ENCODE results near the gene UQCRHL.

The UQCRHL gene

GRCh38 chr1:15825800-15826199 is 18.4 kb upstream of the UQCRHL start:
- no peak for TF ChIP-seq SIN3A (IDR thresholded peaks at IDR 0.05; ENCODE audit: borderline replicate concordance, insufficient read depth, low read length)
- TF ChIP-seq FOXP2 (optimal IDR thresholded peaks at IDR 0.05; ENCODE audit: borderline replicate concordance, extremely low read depth, extremely low read length, insufficient read depth), result no peak
- no peak for TF ChIP-seq REST (IDR thresholded peaks at IDR 0.05; ENCODE audit: insufficient read depth in 1 of 2, low read depth in 2 of 2, low read length in 2 of 2)
- TF ChIP-seq TAF1 (IDR thresholded peaks at IDR 0.05; ENCODE audit: borderline replicate concordance, insufficient read depth, low read length), result no peak
- no peak for TF ChIP-seq POLR2AphosphoS5 (IDR thresholded peaks at IDR 0.05; ENCODE audit: low read depth, low read length)

- no peak for TF ChIP-seq SIN3A (IDR thresholded peaks at IDR 0.05; ENCODE audit: borderline replicate concordance, insufficient read depth, low read length)
- no peak for TF ChIP-seq TAF1 (IDR thresholded peaks at IDR 0.05; ENCODE audit: borderline replicate concordance, insufficient read depth, low read length)
- TF ChIP-seq FOXP2 (optimal IDR thresholded peaks at IDR 0.05; ENCODE audit: borderline replicate concordance, extremely low read depth, extremely low read length, insufficient read depth), result no peak
- TF ChIP-seq POLR2AphosphoS5 (IDR thresholded peaks at IDR 0.05; ENCODE audit: low read depth, low read length), result no peak
- TF ChIP-seq REST (IDR thresholded peaks at IDR 0.05; ENCODE audit: insufficient read depth in 1 of 2, low read depth in 2 of 2, low read length in 2 of 2), result no peak
Measured at GRCh38 chr1:15820478-15820877, 13.0 kb upstream of the UQCRHL start.

- no peak for TF ChIP-seq TAF1 (IDR thresholded peaks at IDR 0.05; ENCODE audit: borderline replicate concordance, insufficient read depth, low read length)
- TF ChIP-seq POLR2AphosphoS5 (IDR thresholded peaks at IDR 0.05; ENCODE audit: low read depth, low read length), result no peak
- no peak for TF ChIP-seq FOXP2 (optimal IDR thresholded peaks at IDR 0.05; ENCODE audit: borderline replicate concordance, extremely low read depth, extremely low read length, insufficient read depth)
- no peak for TF ChIP-seq REST (IDR thresholded peaks at IDR 0.05; ENCODE audit: insufficient read depth in 1 of 2, low read depth in 2 of 2, low read length in 2 of 2)
- no peak for TF ChIP-seq SIN3A (IDR thresholded peaks at IDR 0.05; ENCODE audit: borderline replicate concordance, insufficient read depth, low read length)
Measured at GRCh38 chr1:15816674-15817073, 9.2 kb upstream of the UQCRHL start.

GRCh38 chr1:15810073-15810472 is 2.6 kb upstream of the UQCRHL start:
- TF ChIP-seq TAF1 (IDR thresholded peaks at IDR 0.05; ENCODE audit: borderline replicate concordance, insufficient read depth, low read length) (no peak), POLR2AphosphoS5 (IDR thresholded peaks at IDR 0.05; ENCODE audit: low read depth, low read length) (no peak), SIN3A (IDR thresholded peaks at IDR 0.05; ENCODE audit: borderline replicate concordance, insufficient read depth, low read length) (no peak), REST (IDR thresholded peaks at IDR 0.05; ENCODE audit: insufficient read depth in 1 of 2, low read depth in 2 of 2, low read length in 2 of 2) (no peak), FOXP2 (optimal IDR thresholded peaks at IDR 0.05; ENCODE audit: borderline replicate concordance, extremely low read depth, extremely low read length, insufficient read depth) (no peak)

GRCh38 chr1:15808955-15809354 is 1.5 kb upstream of the UQCRHL start:
- TF ChIP-seq POLR2AphosphoS5 (IDR thresholded peaks at IDR 0.05; ENCODE audit: low read depth, low read length), result no peak
- no peak for TF ChIP-seq REST (IDR thresholded peaks at IDR 0.05; ENCODE audit: insufficient read depth in 1 of 2, low read depth in 2 of 2, low read length in 2 of 2)
- no peak for TF ChIP-seq TAF1 (IDR thresholded peaks at IDR 0.05; ENCODE audit: borderline replicate concordance, insufficient read depth, low read length)
- no peak for TF ChIP-seq SIN3A (IDR thresholded peaks at IDR 0.05; ENCODE audit: borderline replicate concordance, insufficient read depth, low read length)
- TF ChIP-seq FOXP2 (optimal IDR thresholded peaks at IDR 0.05; ENCODE audit: borderline replicate concordance, extremely low read depth, extremely low read length, insufficient read depth), result no peak

Data from PFSK-1 (cell line).